ENCODE measurements around the gene ELOB. TPM values are rescaled to one million over a fixed set of nuclear protein-coding genes. Genes with fewer than 3 reads are reported as not detected.
A peak's percentile ranks its signal among the peaks of the same experiment; 100 is the strongest.

The ELOB gene
- total and polyA plus RNA-seq, 2 of the 13 experiments (the other 11 are each of a cell fraction or from before 2014, with no cell fraction given), result 208 to 225 TPM

GRCh38 chr16:2773188-2773968 is 3.7 kb downstream of the ELOB start (continued):
- TF ChIP-seq TEF (CRISPR knock-in tag; IDR thresholded peaks at IDR 0.05) (no peak), CHD4 (IDR thresholded peaks at IDR 0.05; ENCODE audit: borderline replicate concordance, low read length) (0 out of 2 replicates have a peak, but pooled peaks have one; percentile 50), HMGA1 (CRISPR knock-in tag; conservative IDR thresholded peaks at IDR 0.05) (no peak), PPARG (CRISPR knock-in tag; conservative IDR thresholded peaks at IDR 0.05) (no peak), ELF4 (CRISPR knock-in tag; IDR thresholded peaks at IDR 0.05; ENCODE audit: borderline replicate concordance) (no peak), FOXA1 (IDR thresholded peaks at IDR 0.05) (no peak), FOXA1 (CRISPR knock-in tag; IDR thresholded peaks at IDR 0.05) (no peak)
- TF ChIP-seq, protein P1, sequence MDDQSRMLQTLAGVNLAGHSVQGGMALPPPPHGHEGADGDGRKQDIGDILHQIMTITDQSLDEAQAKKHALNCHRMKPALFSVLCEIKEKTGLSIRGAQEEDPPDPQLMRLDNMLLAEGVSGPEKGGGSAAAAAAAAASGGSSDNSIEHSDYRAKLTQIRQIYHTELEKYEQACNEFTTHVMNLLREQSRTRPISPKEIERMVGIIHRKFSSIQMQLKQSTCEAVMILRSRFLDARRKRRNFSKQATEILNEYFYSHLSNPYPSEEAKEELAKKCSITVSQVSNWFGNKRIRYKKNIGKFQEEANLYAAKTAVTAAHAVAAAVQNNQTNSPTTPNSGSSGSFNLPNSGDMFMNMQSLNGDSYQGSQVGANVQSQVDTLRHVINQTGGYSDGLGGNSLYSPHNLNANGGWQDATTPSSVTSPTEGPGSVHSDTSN (CRISPR knock-in tag; IDR thresholded peaks at IDR 0.05; ENCODE audit: borderline replicate concordance), result no peak

DNA sequence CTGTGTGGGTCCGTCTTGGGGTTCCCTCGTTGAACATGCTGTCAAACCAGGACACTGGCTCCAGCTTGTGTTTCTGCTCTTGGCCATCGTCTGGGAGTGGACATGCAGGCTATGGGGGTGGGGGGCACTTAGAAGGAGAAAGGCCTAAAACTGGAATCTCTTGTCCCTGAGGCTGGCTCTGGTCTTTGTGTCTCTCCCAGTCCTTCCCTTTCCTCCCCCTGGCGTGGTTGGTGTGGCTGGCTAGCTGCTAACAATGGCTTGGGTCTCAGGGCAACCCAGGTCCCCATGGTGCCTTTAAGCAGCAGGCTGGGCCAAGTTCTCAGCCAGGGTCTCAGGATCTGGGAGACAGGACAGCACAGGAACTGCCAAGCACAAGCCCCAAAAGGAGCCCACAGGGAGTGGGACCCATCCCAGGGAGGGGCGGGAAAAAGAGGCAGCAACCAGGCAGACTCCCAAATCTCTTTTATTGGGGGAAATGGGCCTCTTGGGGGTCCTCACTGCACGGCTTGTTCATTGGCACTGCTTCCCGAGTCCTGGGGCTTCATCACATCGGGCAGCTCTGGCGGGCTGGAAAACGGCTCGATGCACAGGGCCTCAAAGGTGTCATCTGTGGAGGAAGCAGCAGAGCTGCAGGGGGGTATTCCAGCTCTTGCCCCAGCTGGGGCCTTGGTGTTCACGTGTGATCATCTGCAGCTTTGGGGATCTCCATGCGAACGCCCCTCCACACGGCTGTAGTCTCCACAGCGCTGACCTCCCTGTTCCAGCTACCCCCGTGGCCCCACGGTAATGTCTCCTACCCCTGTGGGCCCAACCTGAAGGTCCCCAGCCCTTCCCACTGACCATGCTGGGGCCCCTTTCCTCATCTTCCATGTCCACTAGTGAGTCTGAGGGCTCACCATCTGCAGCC is 5.3 kb downstream of the ELOB start:
- FAIRE-seq (no peak), ATAC-seq (peak; percentile 1; the same call in 1 of the 3 replicates), DNase-seq (ENCODE audit: low spot score) (no peak)
- Histone ChIP-seq H3K4me1 (ENCODE audit: insufficient read depth, low read length) (peaks cover 14% of the 10 kb centered on the region), H3K9me3 (ENCODE audit: low read length) (no peaks in the 10 kb centered on the region), H3K9ac (ENCODE audit: insufficient read depth, low read depth, low read length) (no peak overlapping the region), H3K27ac (ENCODE audit: extremely low read length, insufficient read depth, low read length) (no peak overlapping the region), H3K4me3 (replicated peaks in 1 of 3; ENCODE audit: insufficient read depth in 1 of 3, low read depth in 2 of 3, low read length in 3 of 3) (no peak overlapping the region), H3K4me2 (ENCODE audit: low read depth, low read length) (no peak overlapping the region), H4K20me1 (ENCODE audit: insufficient read depth, low read length) (peaks cover 7% of the 10 kb centered on the region; the same call in 1 of the 2 replicates), H3K27me3 (ENCODE audit: control insufficient read depth in 1 of 2, insufficient read depth in 2 of 2, low read length in 2 of 2) (no peaks in the 10 kb centered on the region), H3K79me2 (ENCODE audit: insufficient read depth, low read length) (peaks cover 29% of the 10 kb centered on the region), H2AFZ (ENCODE audit: low read length) (no peak overlapping the region), H3K36me3 (replicated peaks in 1 of 2; ENCODE audit: control insufficient read depth in 1 of 2, insufficient read depth in 2 of 2, low read length in 2 of 2) (peaks cover 41 to 75% of the 10 kb centered on the region in 2 experiments)
- CTCF ChIA-PET (ENCODE audit: low intra/inter-chr PET ratio, low total read pairs), result no interaction called here
- no TSS peak for BruUV-seq (replicated peaks)
- in situ Hi-C loops (cut with HindIII; ENCODE audit: extremely low pct_ligation_motif_present, low pct_unique_long_range_greater_than_20kb), result no loop called here
- intact Hi-C loops (cut with micrococcal nuclease; ENCODE audit: unreplicated experiment), result no loop called here
- 99% methylated on average over 10 of the region's 18 CpGs for WGBS (ENCODE audit: low lambda C conversion rate)
- POLR2A ChIA-PET, result no interaction called here
- TF ChIP-seq POLR2G (IDR thresholded peaks at IDR 0.05; ENCODE audit: low read depth, low read length) (peak; percentile 64), KLF15 (CRISPR knock-in tag; IDR thresholded peaks at IDR 0.05; ENCODE audit: borderline replicate concordance) (no peak), NFE2L1 (CRISPR knock-in tag; IDR thresholded peaks at IDR 0.05; ENCODE audit: borderline replicate concordance) (no peak), TCF7 (IDR thresholded peaks at IDR 0.05; ENCODE audit: low read depth) (no peak), ZNF441 (CRISPR knock-in tag; IDR thresholded peaks at IDR 0.05; ENCODE audit: borderline replicate concordance) (no peak), THAP9 (CRISPR knock-in tag; IDR thresholded peaks at IDR 0.05; ENCODE audit: borderline replicate concordance) (no peak), ZNF274 (CRISPR knock-in tag; IDR thresholded peaks at IDR 0.05) (no peak)
- TF ChIP-seq, protein P2, sequence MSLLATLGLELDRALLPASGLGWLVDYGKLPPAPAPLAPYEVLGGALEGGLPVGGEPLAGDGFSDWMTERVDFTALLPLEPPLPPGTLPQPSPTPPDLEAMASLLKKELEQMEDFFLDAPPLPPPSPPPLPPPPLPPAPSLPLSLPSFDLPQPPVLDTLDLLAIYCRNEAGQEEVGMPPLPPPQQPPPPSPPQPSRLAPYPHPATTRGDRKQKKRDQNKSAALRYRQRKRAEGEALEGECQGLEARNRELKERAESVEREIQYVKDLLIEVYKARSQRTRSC (CRISPR knock-in tag; IDR thresholded peaks at IDR 0.05; ENCODE audit: low read depth), result no peak

Measured in HepG2 (cell line).